Spinal cord (tissue), 10 donors: ENCODE results near the gene CDH6. TPM values are rescaled to one million over a fixed set of nuclear protein-coding genes. Genes with fewer than 3 reads are reported as not detected.

Source experiments
- DNase-seq, 6 donors: peaks; one replicate each; pipeline versions ENCODE4 v3.0.0 to v3.0.0-alpha.2; 2013 to 2015; ENCODE audit warnings: low spot score in 6 of 6, low read depth in 4 of 6
- H3K27ac ChIP-seq: one replicate; pipeline ENCODE4 v1.5.1; 2013; ENCODE audit warnings: low read depth, low read length, control low read depth
- H3K27me3 ChIP-seq: one replicate; pipeline ENCODE4 v1.6.1; 2013; ENCODE audit warnings: low read length; ENCODE audit not compliant: control insufficient read depth, insufficient read depth
- H3K36me3 ChIP-seq: one replicate; pipeline ENCODE4 v1.6.1; 2013; ENCODE audit warnings: low read length; ENCODE audit not compliant: control insufficient read depth, insufficient read depth
- H3K4me1 ChIP-seq: one replicate; pipeline ENCODE4 v1.6.1; 2013; ENCODE audit warnings: low read length; ENCODE audit not compliant: control insufficient read depth, insufficient read depth
- H3K4me3 ChIP-seq: one replicate; pipeline ENCODE4 v1.5.1; 2013; ENCODE audit warnings: low read depth, low read length, control low read depth
- H3K9me3 ChIP-seq: one replicate; pipeline ENCODE4 v1.6.1; 2013; ENCODE audit warnings: low read length; ENCODE audit not compliant: control insufficient read depth, insufficient read depth
- WGBS: methylation state at CpG from one replicate; pipeline ENCODE4 v1.1.5; 2013; ENCODE audit warnings: missing lambda C conversion rate; ENCODE audit not compliant: insufficient coverage; 5-methylcytosine and 5-hydroxymethylcytosine counted together
- polyA plus RNA-seq, 2 donors: library from polyadenylated mRNA; unstranded; fragments of 120-200 nt; gene quantifications; one replicate each; pipeline ENCODE4 v1.2.1, GENCODE V29; 2013; ENCODE audit not compliant: insufficient read length in 2 of 2
- total RNA-seq, 2 donors: library from RNA; depleted of rRNA in 1 of 2; stranded (reverse); fragments of 120-200 nt in 1 of 2; fragments of >200 nt in 1 of 2; gene quantifications; one replicate each; pipeline versions ENCODE4 v1.2.3 to v1.2.4, GENCODE V29; 2013 to 2014
- donor health status: healthy.

Gene CDH6
- total and polyA plus RNA-seq, 4 donors, result 25.8 to 50.9 (median 34.9) TPM

DNA sequence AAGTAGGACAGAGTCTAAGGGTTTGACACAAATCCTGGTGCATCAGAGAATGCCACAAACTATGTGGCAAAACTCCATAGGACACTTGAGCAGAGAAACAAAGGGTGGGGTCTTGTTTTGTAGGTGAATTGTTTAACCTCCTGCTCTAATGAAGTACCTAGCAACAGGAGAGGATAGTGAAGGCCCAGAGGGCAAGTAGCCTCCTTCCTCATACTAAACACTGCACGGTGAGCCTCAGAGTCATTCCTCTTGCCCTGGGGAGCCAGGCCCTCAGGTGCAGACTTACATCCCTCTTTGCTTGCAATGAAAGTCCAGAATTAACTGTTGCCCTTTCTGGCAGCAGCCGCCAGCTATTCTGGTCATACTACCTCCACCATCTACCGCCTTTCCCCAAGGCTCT is 172.3 kb downstream of the CDH6 start:
- H3K27me3 ChIP-seq, result no peaks in the 10 kb centered on the region
- no peak overlapping the region for H3K27ac ChIP-seq
- 96% methylated on average over 3 of the region's 3 CpGs for WGBS

DNA sequence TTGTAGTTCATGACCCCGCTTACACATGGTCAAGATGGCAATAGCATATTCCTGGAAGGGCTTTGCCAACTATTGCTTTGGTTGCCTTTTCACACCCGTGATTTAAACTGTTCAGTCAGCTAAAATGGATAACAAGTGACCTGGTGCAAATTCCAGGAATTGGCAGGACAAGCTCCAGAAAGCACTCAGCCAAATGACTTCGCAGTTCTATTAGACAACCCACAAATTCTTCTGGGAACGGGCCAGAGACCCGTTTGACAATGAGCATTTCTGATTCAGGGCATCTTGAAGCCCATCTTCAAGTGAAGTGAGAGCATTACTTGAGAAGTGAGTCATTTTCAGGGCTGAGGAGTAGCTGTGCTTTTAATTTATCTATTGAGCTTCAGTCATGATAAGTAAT is 173.5 kb downstream of the CDH6 start:
- WGBS, result 40% methylated on average over 5 of the region's 5 CpGs
- H3K27ac ChIP-seq, result no peak overlapping the region

More for the DNA sequence above, 172.3 kb downstream of the CDH6 start:
- Histone ChIP-seq H3K4me1 (peaks cover 5% of the 10 kb centered on the region), H3K4me3 (no peak overlapping the region), H3K36me3 (no peaks in the 10 kb centered on the region), H3K9me3 (no peaks in the 10 kb centered on the region)
- no peak for DNase-seq

DNA sequence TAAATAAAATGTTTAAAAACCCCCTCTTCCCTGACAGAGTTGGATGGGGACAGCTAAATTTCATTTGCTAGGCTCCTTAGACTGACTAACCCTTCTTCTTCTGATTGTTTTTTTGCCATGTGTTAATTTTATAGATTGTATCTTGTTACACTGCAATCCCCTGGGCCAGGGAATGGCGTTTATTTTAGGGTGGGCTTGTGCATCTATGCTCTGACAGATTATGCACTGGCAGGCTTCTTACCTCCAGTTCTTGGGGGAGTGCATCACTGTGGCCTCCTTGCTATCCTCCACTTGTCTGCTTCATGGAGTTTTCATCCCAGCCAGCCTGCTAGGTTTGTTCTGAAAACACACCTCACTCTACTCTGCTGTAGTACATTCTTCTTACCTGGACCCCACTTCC is 178.6 kb downstream of the CDH6 start:
- no peaks in the 10 kb centered on the region for H3K9me3 ChIP-seq
- no peak overlapping the region for H3K4me3 ChIP-seq
- no peaks in the 10 kb centered on the region for H3K27me3 ChIP-seq
- H3K4me1 ChIP-seq, result peaks cover 5% of the 10 kb centered on the region
- no peaks in the 10 kb centered on the region for H3K36me3 ChIP-seq
- no peak for DNase-seq
- WGBS, result 29% methylated on average over 1 of the region's 1 CpG
- no peak overlapping the region for H3K27ac ChIP-seq

More for the DNA sequence above, 173.5 kb downstream of the CDH6 start:
- Histone ChIP-seq H3K36me3 (no peaks in the 10 kb centered on the region), H3K9me3 (no peaks in the 10 kb centered on the region), H3K4me3 (no peak overlapping the region), H3K4me1 (peaks cover 5% of the 10 kb centered on the region), H3K27me3 (no peaks in the 10 kb centered on the region)
- DNase-seq, result peak in 3 of 6 donors; percentile 17 to 66 (median 52)

DNA sequence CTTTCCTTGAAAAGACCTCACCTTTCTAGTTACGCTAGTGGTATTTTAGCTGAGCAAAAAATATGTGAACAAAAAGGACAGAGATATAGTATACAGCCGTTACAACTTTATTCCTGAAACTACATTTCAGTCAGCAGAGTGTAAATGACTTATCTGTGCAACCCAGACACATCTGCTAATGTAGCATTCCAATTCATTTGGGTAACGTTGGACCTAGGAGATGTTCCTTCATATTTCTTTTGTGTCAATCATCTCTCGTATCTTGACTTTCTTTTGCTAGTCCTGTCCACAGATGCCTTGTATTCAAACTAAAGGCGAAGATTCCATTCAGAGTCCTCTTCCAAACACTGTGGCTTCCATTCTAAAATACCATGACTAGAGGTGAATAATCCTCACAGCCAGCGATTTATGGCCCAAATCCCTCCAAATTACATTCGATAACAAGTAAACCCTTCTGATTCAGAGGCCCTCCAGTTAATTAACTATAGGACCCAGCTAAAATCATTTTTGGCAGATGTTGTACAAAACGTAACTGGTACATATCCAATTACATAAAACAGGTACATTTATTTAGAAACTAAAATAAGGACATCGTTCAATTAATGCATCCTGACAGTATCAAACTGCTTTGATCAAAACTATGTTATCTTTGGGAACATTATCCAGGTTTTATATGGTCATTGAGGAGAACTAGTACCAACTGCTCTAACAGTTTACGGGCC is 182.7 kb downstream of the CDH6 start:
- Histone ChIP-seq H3K9me3 (no peaks in the 10 kb centered on the region), H3K36me3 (no peaks in the 10 kb centered on the region), H3K4me3 (no peak overlapping the region), H3K27me3 (no peaks in the 10 kb centered on the region), H3K4me1 (no peaks in the 10 kb centered on the region), H3K27ac (no peak overlapping the region)
- WGBS, result 92% methylated on average over 7 of the region's 10 CpGs
- no peak for DNase-seq

DNA sequence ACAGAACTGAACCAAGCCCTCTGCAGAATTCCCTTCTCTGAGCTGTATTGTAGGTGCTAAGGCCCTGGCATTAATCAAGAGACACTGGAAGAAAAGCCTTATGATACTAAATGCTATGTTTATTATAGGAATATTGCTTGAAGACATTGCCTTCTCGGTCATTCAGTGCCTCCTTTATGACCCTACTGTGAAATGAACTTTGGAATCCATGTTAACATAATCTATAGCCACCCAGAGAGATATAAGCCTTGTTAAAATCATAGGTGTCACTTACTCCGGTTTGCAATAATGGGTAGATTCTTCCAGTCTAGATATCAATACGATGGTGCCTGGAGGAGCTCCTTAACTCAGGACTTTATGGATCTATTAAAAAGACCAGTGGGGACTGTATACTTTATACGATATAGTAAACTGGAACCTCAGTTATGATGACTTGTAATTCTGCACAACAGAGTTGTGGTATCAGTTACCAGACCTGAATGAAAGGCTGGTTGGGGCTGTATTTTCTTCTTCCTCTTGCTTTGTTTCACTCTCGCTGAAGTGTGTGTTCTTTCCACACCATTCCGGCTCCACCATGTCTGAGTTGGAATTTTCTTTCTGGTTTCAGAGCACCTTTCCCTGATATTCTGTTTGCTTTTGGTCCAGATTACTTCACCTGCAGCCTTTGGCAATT is 183.9 kb downstream of the CDH6 start:
- Histone ChIP-seq H3K27ac (no peak overlapping the region), H3K9me3 (no peaks in the 10 kb centered on the region), H3K4me3 (no peak overlapping the region), H3K36me3 (no peaks in the 10 kb centered on the region), H3K27me3 (no peaks in the 10 kb centered on the region), H3K4me1 (peaks cover 11% of the 10 kb centered on the region)
- WGBS, result no CpG with 5 or more reads among the region's 6 CpGs
- no peak for DNase-seq

DNA sequence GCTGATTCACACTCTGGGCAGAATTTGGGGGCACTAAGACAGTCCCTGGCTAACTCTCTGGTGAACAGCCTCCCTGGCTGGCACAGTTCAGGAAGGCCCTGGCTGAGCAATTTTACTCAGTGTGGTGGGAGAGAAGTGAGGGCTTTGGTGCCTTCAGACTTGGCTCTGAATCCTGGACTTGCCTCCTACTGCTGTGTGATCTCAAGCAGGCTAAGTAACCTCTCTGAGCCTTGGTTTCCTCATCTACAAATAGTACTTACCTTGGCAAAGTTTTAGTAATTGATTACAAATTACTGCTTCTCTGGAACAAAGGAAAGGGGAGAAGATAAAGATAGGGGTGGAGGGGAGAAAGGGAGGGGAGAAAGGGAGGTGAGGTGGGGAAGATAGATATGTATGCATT is 184.7 kb downstream of the CDH6 start:
- Histone ChIP-seq H3K9me3 (no peaks in the 10 kb centered on the region), H3K4me1 (peaks cover 13% of the 10 kb centered on the region), H3K27me3 (no peaks in the 10 kb centered on the region), H3K4me3 (no peak overlapping the region), H3K36me3 (no peaks in the 10 kb centered on the region), H3K27ac (no peak overlapping the region)
- no peak for DNase-seq
